CD14-positive monocyte (primary cell): Measurements from ENCODE around the gene AKAP14. TPM values are rescaled to one million over a fixed set of nuclear protein-coding genes. Genes with fewer than 3 reads are reported as not detected.

Experiments
- DNase-seq, 3 donors: peaks; one replicate each; pipeline ENCODE4 v3.0.0-alpha.2; 2011 to 2022
- H2AFZ ChIP-seq: 2 replicates; pipeline ENCODE4 v1.6.0; 2012; ENCODE audit warnings: mild to moderate bottlenecking, low read depth, low read length, inconsistent platforms; ENCODE audit not compliant: insufficient read depth, poor library complexity, severe bottlenecking
- H3K27ac ChIP-seq, 2 donors: 1 replicate in 1 of 2; 2 replicates in 1 of 2; pipeline ENCODE4 v1.5.1; 2012 to 2013; ENCODE audit warnings: low read length in 2 of 2, control low read depth in 1 of 2, inconsistent platforms in 1 of 2, low read depth in 1 of 2, mild to moderate bottlenecking in 1 of 2
- H3K27me3 ChIP-seq, 2 donors: one replicate each; pipeline versions ENCODE4 v1.6.0 to v1.6.1; 2011 to 2013; ENCODE audit warnings: low read length in 2 of 2; ENCODE audit not compliant: control insufficient read depth in 2 of 2, insufficient read depth in 2 of 2
- H3K36me3 ChIP-seq, 2 donors: replicated peaks in 1 of 2; 1 replicate in 1 of 2; 2 replicates in 1 of 2; pipeline versions ENCODE4 v1.5.1 to v1.6.1; 2012 to 2013; ENCODE audit warnings: low read length in 2 of 2, control low read depth in 1 of 2, inconsistent platforms in 1 of 2, mild to moderate bottlenecking in 1 of 2; ENCODE audit not compliant: insufficient read depth in 2 of 2, control insufficient read depth in 1 of 2
- H3K4me1 ChIP-seq, 2 donors: 1 replicate in 1 of 2; 2 replicates in 1 of 2; pipeline versions ENCODE4 v1.5.1 to v1.6.1; 2012 to 2013; ENCODE audit warnings: low read length in 2 of 2, control low read depth in 1 of 2, inconsistent platforms in 1 of 2, mild to moderate bottlenecking in 1 of 2, moderate library complexity in 1 of 2; ENCODE audit not compliant: insufficient read depth in 2 of 2, control insufficient read depth in 1 of 2
- H3K4me2 ChIP-seq: replicated peaks from 2 replicates; pipeline ENCODE3; 2012; ENCODE audit warnings: low read length, moderate library complexity, mild to moderate bottlenecking; ENCODE audit not compliant: poor library complexity, severe bottlenecking; ENCODE audit errors: extremely low read depth
- H3K4me3 ChIP-seq, 3 experiments: fragments of 200-600 bp in 1 of 3; sonication (generic) in 1 of 3; replicated peaks in 1 of 3; 1 replicate in 2 of 3; 2 replicates in 1 of 3; pipeline ENCODE4 v1.5.1; 2011 to 2013; ENCODE audit warnings: low read length in 3 of 3, mild to moderate bottlenecking in 3 of 3, control low read depth in 2 of 3, low read depth in 2 of 3, inconsistent platforms in 1 of 3, moderate library complexity in 1 of 3
- H3K79me2 ChIP-seq: 2 replicates; pipeline ENCODE4 v1.6.0; 2012; ENCODE audit warnings: mild to moderate bottlenecking, control low read depth, inconsistent platforms, low read length, moderate library complexity; ENCODE audit not compliant: insufficient read depth
- H3K9ac ChIP-seq: 2 replicates; pipeline ENCODE4 v1.6.0; 2017; ENCODE audit warnings: low read length, mild to moderate bottlenecking; ENCODE audit not compliant: insufficient read depth, poor library complexity, severe bottlenecking
- H3K9me3 ChIP-seq, 2 donors: replicated peaks in 1 of 2; 1 replicate in 1 of 2; 2 replicates in 1 of 2; pipeline versions ENCODE4 v1.5.1 to v1.6.1; 2012 to 2013; ENCODE audit warnings: low read length in 2 of 2, control low read depth in 1 of 2; ENCODE audit not compliant: control insufficient read depth in 1 of 2, insufficient read depth in 1 of 2
- H4K20me1 ChIP-seq: 2 replicates; pipeline ENCODE4 v1.6.0; 2012; ENCODE audit warnings: mild to moderate bottlenecking, low read length, control low read depth, moderate library complexity; ENCODE audit not compliant: insufficient read depth
- H3K27ac Mint-ChIP-seq, 7 donors: one replicate each; pipeline ENCODE4 v1.8.0; 2020; ENCODE audit warnings: mild to moderate bottlenecking in 7 of 7, mixed read lengths in 7 of 7, moderate library complexity in 6 of 7, inconsistent platforms in 2 of 7
- H3K27me3 Mint-ChIP-seq, 3 donors: one replicate each; pipeline ENCODE4 v1.8.0; 2021 to 2022; ENCODE audit warnings: low read depth in 3 of 3, mild to moderate bottlenecking in 3 of 3, mixed read lengths in 3 of 3, moderate library complexity in 3 of 3, inconsistent platforms in 1 of 3
- H3K36me3 Mint-ChIP-seq, 2 donors: one replicate each; pipeline ENCODE4 v1.8.0; 2020; ENCODE audit warnings: mixed read lengths in 2 of 2, inconsistent platforms in 1 of 2, mild to moderate bottlenecking in 1 of 2
- H3K4me1 Mint-ChIP-seq: one replicate; pipeline ENCODE4 v1.8.0; 2020; ENCODE audit warnings: mild to moderate bottlenecking, mixed read lengths
- H3K4me3 Mint-ChIP-seq, 2 donors: one replicate each; pipeline ENCODE4 v1.8.0; 2020; ENCODE audit warnings: mild to moderate bottlenecking in 2 of 2, mixed read lengths in 2 of 2, moderate library complexity in 1 of 2
- H3K9me3 Mint-ChIP-seq, 7 donors: one replicate each; pipeline ENCODE4 v1.8.0; 2020 to 2022; ENCODE audit warnings: mixed read lengths in 7 of 7, mild to moderate bottlenecking in 6 of 7, moderate library complexity in 6 of 7, inconsistent platforms in 2 of 7
- WGBS: methylation state at CpG from one replicate; pipeline ENCODE4 v1.1.5; 2013; ENCODE audit warnings: missing lambda C conversion rate; ENCODE audit not compliant: insufficient coverage; 5-methylcytosine and 5-hydroxymethylcytosine counted together
- intact Hi-C, 2 donors: fragments of 100-400 bp; cut with micrococcal nuclease; formaldehyde crosslinking; loops; one replicate each; pipeline versions ENCODE4 v1.15.0 to v1.15.1; 2023
- polyA plus RNA-seq, 3 donors: library from polyadenylated mRNA; depleted of rRNA in 1 of 3; unstranded in 2 of 3; stranded (reverse) in 1 of 3; fragments of 300-500 nt in 2 of 3; fragments of >200 nt in 1 of 3; fragmentation: Illumina TruSeq in 2 of 3; gene quantifications; 1 replicate in 2 of 3; 2 replicates in 1 of 3; pipeline ENCODE4 v1.2.3, GENCODE V29; 2012 to 2021
- TF ChIP-seq, protein P1 (sequence below): fragments of 200-600 bp; IDR thresholded peaks from one replicate; pipeline ENCODE4 v1.8.0; 2022; ENCODE audit warnings: antibody characterized with exemption, mild to moderate bottlenecking

The AKAP14 gene
- polyA plus RNA-seq, 3 donors: not detected

DNA sequence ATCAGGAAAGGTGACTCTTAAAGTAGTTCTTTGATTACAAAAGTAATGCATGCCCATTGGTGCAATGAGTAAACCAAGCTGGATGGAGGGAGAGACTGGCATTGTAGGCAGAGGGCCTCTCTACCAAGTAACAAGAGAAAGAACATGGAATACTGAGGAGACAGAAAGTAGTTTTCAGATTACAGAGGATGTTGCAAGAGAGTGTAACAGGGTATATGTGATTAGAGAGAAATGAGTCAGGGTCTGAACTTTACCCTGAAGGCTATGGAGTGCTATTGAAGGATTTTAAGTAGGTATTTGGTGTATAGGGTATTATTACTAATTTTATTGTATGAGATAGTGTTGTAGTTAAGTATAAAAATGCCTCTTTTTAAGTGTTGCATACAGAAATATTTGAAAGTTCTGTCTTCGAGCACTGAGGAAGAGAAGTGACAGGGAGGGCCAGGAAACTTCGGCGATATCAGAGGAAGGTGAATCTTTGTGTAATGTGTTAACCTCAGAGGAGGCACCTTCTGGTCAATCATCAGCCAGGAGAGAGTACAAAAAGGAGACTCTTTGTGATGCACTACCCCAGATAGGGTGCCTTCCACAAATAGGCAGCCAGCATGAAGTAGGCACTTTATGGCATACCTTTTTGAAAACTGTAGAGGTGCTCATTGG, 39.7 kb downstream of the AKAP14 start:
- Histone ChIP-seq H3K36me3 (peaks cover 52 to 74% of the 10 kb centered on the region in 2 donors), H3K79me2 (peaks cover 3% of the 10 kb centered on the region), H3K9me3 (no peaks in the 10 kb centered on the region), H3K9ac (no peak overlapping the region), H3K4me2 (no peak overlapping the region), H3K27ac (no peak overlapping the region), H2AFZ (no peak overlapping the region), H3K4me3 (no peak overlapping the region), H3K27me3 (no peaks in the 10 kb centered on the region), H3K4me1 (no peaks in the 10 kb centered on the region), H4K20me1 (no peaks in the 10 kb centered on the region)
- Mint-ChIP-seq H3K27ac (peak overlapping the region in 1 of 7 donors; percentile 41), H3K4me1 (no peaks in the 10 kb centered on the region), H3K9me3 (no peaks in the 10 kb centered on the region), H3K4me3 (no peak overlapping the region), H3K27me3 (peaks cover 0 to 15% (median 0%) of the 10 kb centered on the region in 3 donors), H3K36me3 (peaks cover 38 to 57% of the 10 kb centered on the region in 2 donors)
- DNase-seq: no peak
- intact Hi-C loops: no loop called here
- 100% methylated on average over 1 of the region's 3 CpGs for WGBS
- TF ChIP-seq, protein P1, sequence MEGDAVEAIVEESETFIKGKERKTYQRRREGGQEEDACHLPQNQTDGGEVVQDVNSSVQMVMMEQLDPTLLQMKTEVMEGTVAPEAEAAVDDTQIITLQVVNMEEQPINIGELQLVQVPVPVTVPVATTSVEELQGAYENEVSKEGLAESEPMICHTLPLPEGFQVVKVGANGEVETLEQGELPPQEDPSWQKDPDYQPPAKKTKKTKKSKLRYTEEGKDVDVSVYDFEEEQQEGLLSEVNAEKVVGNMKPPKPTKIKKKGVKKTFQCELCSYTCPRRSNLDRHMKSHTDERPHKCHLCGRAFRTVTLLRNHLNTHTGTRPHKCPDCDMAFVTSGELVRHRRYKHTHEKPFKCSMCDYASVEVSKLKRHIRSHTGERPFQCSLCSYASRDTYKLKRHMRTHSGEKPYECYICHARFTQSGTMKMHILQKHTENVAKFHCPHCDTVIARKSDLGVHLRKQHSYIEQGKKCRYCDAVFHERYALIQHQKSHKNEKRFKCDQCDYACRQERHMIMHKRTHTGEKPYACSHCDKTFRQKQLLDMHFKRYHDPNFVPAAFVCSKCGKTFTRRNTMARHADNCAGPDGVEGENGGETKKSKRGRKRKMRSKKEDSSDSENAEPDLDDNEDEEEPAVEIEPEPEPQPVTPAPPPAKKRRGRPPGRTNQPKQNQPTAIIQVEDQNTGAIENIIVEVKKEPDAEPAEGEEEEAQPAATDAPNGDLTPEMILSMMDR: no peak

- Histone ChIP-seq H3K27me3 (no peaks in the 10 kb centered on the region), H3K36me3 (peaks cover 10 to 20% of the 10 kb centered on the region in 2 donors), H3K4me2 (no peak overlapping the region), H3K79me2 (peaks cover 20% of the 10 kb centered on the region), H3K4me1 (peaks cover 15 to 16% of the 10 kb centered on the region in 2 donors), H4K20me1 (no peaks in the 10 kb centered on the region), H3K4me3 (no peak overlapping the region), H3K9me3 (no peaks in the 10 kb centered on the region), H3K9ac (no peak overlapping the region), H3K27ac (no peak overlapping the region), H2AFZ (no peak overlapping the region)
- TF ChIP-seq, protein P1: no peak
- Mint-ChIP-seq H3K36me3 (peaks cover 11% of the 10 kb centered on the region in 2 donors), H3K9me3 (peaks cover 0 to 5% (median 2%) of the 10 kb centered on the region in 7 donors), H3K4me1 (peaks cover 18% of the 10 kb centered on the region), H3K27me3 (peaks cover 0 to 9% (median 0%) of the 10 kb centered on the region in 3 donors), H3K4me3 (no peak overlapping the region), H3K27ac (peak overlapping the region in 3 of 7 donors; percentile 12 to 32 (median 21))
- no peak for DNase-seq
- intact Hi-C loops: loop anchor here in 1 of 2 donors (10.0 kb wide), 1 partner anchor 477 kb away; the partner anchor contains the start of gene SLC25A5
Measured at GRCh38 chrX:119941336-119941735, 45.6 kb downstream of the AKAP14 start.
